ENCODE results near the gene SCUBE2. TPM values are rescaled to one million over a fixed set of nuclear protein-coding genes. Genes with fewer than 3 reads are reported as not detected.

The SCUBE2 gene
- total and polyA plus RNA-seq, 2 donors (not counting 1 experiment from before 2014, with no cell fraction given): 0.61 to 1.8 TPM

DNA sequence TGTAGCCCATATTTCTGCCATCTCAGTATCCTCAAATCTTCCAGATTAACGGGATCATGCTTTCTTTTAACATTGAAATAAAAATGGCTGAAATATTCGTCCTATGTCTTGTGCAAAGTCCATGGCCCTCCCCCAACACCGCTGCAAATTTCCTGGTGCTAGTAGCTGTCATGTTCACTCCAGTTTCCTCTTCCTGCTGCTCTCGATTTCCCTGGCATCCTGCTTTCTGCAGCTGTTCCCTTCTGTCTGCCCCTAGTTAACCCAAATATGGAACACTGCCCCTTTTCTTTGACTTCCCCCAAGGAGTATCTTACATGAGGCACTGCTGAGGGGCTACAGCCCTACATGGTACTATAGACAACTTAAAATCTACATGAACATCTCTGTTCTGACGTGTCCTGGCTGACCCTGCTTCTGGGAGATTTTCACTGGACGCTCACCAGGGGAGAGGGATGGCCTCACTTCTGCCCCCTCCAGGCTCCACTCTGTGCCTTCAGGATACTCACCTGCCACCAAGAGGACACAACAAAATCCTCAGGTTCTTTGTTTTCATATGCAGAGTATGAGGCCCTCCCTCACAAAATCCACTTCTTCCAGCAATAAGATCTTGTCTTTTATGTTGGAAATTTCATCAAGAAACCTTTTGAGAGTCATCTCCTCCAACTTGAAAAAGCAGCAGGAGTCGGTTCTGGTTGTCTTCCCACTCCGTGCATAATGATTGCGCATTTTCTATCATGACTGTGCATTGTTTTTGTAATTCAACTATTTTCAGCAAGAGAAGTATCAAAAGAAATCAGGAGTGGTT lies 29.5 kb upstream of the SCUBE2 start:
- Histone ChIP-seq H2AFZ (ENCODE audit: low read length) (no peak overlapping the region), H3K36me3 (ENCODE audit: control insufficient read depth, insufficient read depth, low read length) (no peaks in the 10 kb centered on the region), H3K4me1 (ENCODE audit: control insufficient read depth, extremely low read depth, insufficient read depth, low read length) (no peaks in the 10 kb centered on the region), H3K27me3 (ENCODE audit: control insufficient read depth, insufficient read depth, low read length) (no peaks in the 10 kb centered on the region), H3K9me3 (ENCODE audit: control insufficient read depth, insufficient read depth, low read depth, low read length) (no peaks in the 10 kb centered on the region), H3K4me3 (replicated peaks in 1 of 4; ENCODE audit: control extremely low read depth in 1 of 4, insufficient read depth in 1 of 4, low read depth in 3 of 4, low read length in 4 of 4) (no peak overlapping the region), H3K4me2 (ENCODE audit: extremely low read depth, insufficient read depth, low read length) (no peak overlapping the region), H4K20me1 (ENCODE audit: control insufficient read depth, extremely low read depth, insufficient read depth, low read length) (no peaks in the 10 kb centered on the region), H3K27ac (ENCODE audit: insufficient read depth, low read length) (no peak overlapping the region), H3K79me2 (ENCODE audit: control insufficient read depth, insufficient read depth, low read length) (no peaks in the 10 kb centered on the region), H3K9ac (ENCODE audit: insufficient read depth, low read length) (no peak overlapping the region)
- DNase-seq (ENCODE audit: low read depth in 2 of 2): no peak
- TF ChIP-seq CTCF (conservative IDR thresholded peaks at IDR 0.05 in 1 of 2, IDR thresholded peaks at IDR 0.05 in 1 of 2; ENCODE audit: low read depth in 1 of 2, low read length in 2 of 2) (peak; percentile 4 to 26), EZH2 (IDR thresholded peaks at IDR 0.05; ENCODE audit: low read length, missing control alignments) (no peak)

- Histone ChIP-seq H4K20me1 (ENCODE audit: control insufficient read depth, extremely low read depth, insufficient read depth, low read length) (no peaks in the 10 kb centered on the region), H3K4me1 (ENCODE audit: control insufficient read depth, extremely low read depth, insufficient read depth, low read length) (no peaks in the 10 kb centered on the region), H3K4me2 (ENCODE audit: extremely low read depth, insufficient read depth, low read length) (no peak overlapping the region), H3K9ac (ENCODE audit: insufficient read depth, low read length) (no peak overlapping the region), H3K4me3 (replicated peaks in 1 of 4; ENCODE audit: control extremely low read depth in 1 of 4, insufficient read depth in 1 of 4, low read depth in 3 of 4, low read length in 4 of 4) (no peak overlapping the region), H3K27ac (ENCODE audit: insufficient read depth, low read length) (no peak overlapping the region), H3K9me3 (ENCODE audit: control insufficient read depth, insufficient read depth, low read depth, low read length) (no peaks in the 10 kb centered on the region), H2AFZ (ENCODE audit: low read length) (no peak overlapping the region), H3K27me3 (ENCODE audit: control insufficient read depth, insufficient read depth, low read length) (no peaks in the 10 kb centered on the region), H3K36me3 (ENCODE audit: control insufficient read depth, insufficient read depth, low read length) (no peaks in the 10 kb centered on the region), H3K79me2 (ENCODE audit: control insufficient read depth, insufficient read depth, low read length) (no peaks in the 10 kb centered on the region)
- TF ChIP-seq EZH2 (IDR thresholded peaks at IDR 0.05; ENCODE audit: low read length, missing control alignments) (no peak), CTCF (conservative IDR thresholded peaks at IDR 0.05 in 1 of 2, IDR thresholded peaks at IDR 0.05 in 1 of 2; ENCODE audit: low read depth in 1 of 2, low read length in 2 of 2) (no peak)
- peak in 1 of 2 donors; percentile 58 for DNase-seq (ENCODE audit: low read depth in 2 of 2)
These were observed 26.9 kb upstream of the SCUBE2 start for GRCh38 chr11:9118277-9118676.

DNA sequence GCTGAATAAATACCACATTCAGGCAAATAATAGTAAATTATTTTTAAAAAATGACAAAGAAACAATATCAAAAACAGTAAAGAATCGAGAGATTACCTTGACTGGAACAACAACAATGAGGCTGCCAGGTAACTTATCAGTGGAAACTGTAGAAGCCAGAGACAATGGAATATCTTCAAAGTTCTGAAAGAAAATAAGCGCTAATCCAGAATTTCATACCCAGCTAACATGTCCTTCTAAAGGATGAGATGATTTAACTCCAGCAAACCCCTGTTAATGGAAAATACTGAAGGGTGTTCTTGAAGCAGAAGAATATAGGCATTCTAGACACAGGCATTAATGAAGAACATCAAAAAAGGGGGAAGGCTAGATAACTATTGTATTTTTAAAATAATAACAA lies 20.7 kb upstream of the SCUBE2 start:
- H3K36me3 ChIP-seq (ENCODE audit: control insufficient read depth, insufficient read depth, low read length): no peaks in the 10 kb centered on the region
- H3K4me1 ChIP-seq (ENCODE audit: control insufficient read depth, extremely low read depth, insufficient read depth, low read length): no peaks in the 10 kb centered on the region
- H4K20me1 ChIP-seq (ENCODE audit: control insufficient read depth, extremely low read depth, insufficient read depth, low read length): no peaks in the 10 kb centered on the region
- H3K27me3 ChIP-seq (ENCODE audit: control insufficient read depth, insufficient read depth, low read length): no peaks in the 10 kb centered on the region
- no peak overlapping the region for H2AFZ ChIP-seq (ENCODE audit: low read length)
- H3K4me2 ChIP-seq (ENCODE audit: extremely low read depth, insufficient read depth, low read length): no peak overlapping the region
- H3K4me3 ChIP-seq (replicated peaks in 1 of 4; ENCODE audit: control extremely low read depth in 1 of 4, insufficient read depth in 1 of 4, low read depth in 3 of 4, low read length in 4 of 4): no peak overlapping the region
- H3K9ac ChIP-seq (ENCODE audit: insufficient read depth, low read length): no peak overlapping the region
- no peaks in the 10 kb centered on the region for H3K79me2 ChIP-seq (ENCODE audit: control insufficient read depth, insufficient read depth, low read length)
- no peak for DNase-seq (ENCODE audit: low read depth in 2 of 2)
- no peak for TF ChIP-seq EZH2 (IDR thresholded peaks at IDR 0.05; ENCODE audit: low read length, missing control alignments)
- no peaks in the 10 kb centered on the region for H3K9me3 ChIP-seq (ENCODE audit: control insufficient read depth, insufficient read depth, low read depth, low read length)
- no peak overlapping the region for H3K27ac ChIP-seq (ENCODE audit: insufficient read depth, low read length)
